Omental fat pad (tissue), 4 donors: ENCODE results near the gene RIOK3. TPM values are rescaled to one million over a fixed set of nuclear protein-coding genes. Genes with fewer than 3 reads are reported as not detected.

Experiments used
- ATAC-seq: fragments of 150-250 bp; one replicate; pipeline ENCODE4 v1.9.1; 2016; ENCODE audit warnings: mild to moderate bottlenecking, moderate library complexity; ENCODE audit not compliant: low FRiP score
- DNase-seq: peaks from one replicate; pipeline ENCODE4 v3.0.0-alpha.2; 2019; ENCODE audit warnings: low spot score
- total RNA-seq, 4 donors: library from RNA; depleted of rRNA; stranded (reverse); fragments of >200 nt; gene quantifications; one replicate each; pipeline ENCODE4 v1.1.0, GENCODE V29; 2016
- TF ChIP-seq, protein P1 (sequence below), 3 donors: fragments of 450-650 bp; IDR thresholded peaks; one replicate each; pipeline ENCODE4 v1.5.1; 2016 to 2017; ENCODE audit warnings: antibody characterized with exemption in 3 of 3, mild to moderate bottlenecking in 3 of 3, moderate library complexity in 2 of 3

RIOK3 gene
- total RNA-seq, 4 donors from 2014 or later = 45.3 to 88.1 (median 65.3) TPM

- TF ChIP-seq, protein P1, sequence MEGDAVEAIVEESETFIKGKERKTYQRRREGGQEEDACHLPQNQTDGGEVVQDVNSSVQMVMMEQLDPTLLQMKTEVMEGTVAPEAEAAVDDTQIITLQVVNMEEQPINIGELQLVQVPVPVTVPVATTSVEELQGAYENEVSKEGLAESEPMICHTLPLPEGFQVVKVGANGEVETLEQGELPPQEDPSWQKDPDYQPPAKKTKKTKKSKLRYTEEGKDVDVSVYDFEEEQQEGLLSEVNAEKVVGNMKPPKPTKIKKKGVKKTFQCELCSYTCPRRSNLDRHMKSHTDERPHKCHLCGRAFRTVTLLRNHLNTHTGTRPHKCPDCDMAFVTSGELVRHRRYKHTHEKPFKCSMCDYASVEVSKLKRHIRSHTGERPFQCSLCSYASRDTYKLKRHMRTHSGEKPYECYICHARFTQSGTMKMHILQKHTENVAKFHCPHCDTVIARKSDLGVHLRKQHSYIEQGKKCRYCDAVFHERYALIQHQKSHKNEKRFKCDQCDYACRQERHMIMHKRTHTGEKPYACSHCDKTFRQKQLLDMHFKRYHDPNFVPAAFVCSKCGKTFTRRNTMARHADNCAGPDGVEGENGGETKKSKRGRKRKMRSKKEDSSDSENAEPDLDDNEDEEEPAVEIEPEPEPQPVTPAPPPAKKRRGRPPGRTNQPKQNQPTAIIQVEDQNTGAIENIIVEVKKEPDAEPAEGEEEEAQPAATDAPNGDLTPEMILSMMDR (IDR thresholded peaks at IDR 0.05) = no peak
- ATAC-seq (no peak), DNase-seq (no peak)
Measured at GRCh38 chr18:23521271-23521670, 68.2 kb downstream of the RIOK3 start.

- no peak for ATAC-seq
- TF ChIP-seq, protein P1 (IDR thresholded peaks at IDR 0.05) = no peak
- no peak for DNase-seq
Measured at GRCh38 chr18:23521907-23522306, 68.8 kb downstream of the RIOK3 start.

- ATAC-seq = no peak
- DNase-seq = no peak
- TF ChIP-seq, protein P1 (IDR thresholded peaks at IDR 0.05) = no peak
Measured at GRCh38 chr18:23523429-23524212, 70.5 kb downstream of the RIOK3 start.

GRCh38 chr18:23524213-23524707 is 71.2 kb downstream of the RIOK3 start:
- ATAC-seq (no peak), DNase-seq (no peak)
- TF ChIP-seq, protein P1 (IDR thresholded peaks at IDR 0.05) = no peak

DNA sequence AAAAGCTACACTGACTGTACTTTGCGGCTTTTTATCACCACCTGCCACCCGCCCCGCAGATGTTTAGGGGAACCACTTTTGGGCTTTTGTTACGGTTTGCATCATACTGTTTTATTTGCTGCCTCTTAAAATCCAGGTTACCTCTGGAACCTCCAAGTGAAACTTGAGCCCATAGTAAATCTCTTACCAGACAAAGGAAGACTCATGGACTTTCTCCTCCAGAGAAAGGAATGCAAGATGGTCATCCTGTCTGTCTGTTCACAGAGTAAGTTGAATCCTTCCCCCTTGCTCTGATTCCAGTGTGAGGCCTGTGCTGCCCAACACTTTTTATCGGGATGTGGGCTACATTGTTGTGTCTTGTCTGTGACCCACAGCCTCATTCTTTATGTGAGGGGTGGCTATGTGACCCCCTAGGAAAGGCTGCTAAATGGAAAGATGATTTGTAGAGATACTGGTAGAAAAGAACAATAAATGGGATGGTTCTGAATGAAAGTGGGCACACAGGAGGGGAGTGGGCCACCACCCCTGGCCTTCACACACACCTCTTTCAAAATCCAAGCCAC is 73.5 kb downstream of the RIOK3 start:
- no peak for ATAC-seq
- TF ChIP-seq, protein P1 (IDR thresholded peaks at IDR 0.05) = no peak
- DNase-seq = no peak

- TF ChIP-seq, protein P1 (IDR thresholded peaks at IDR 0.05) = no peak
- ATAC-seq (peak; percentile 25), DNase-seq (no peak)
Measured at GRCh38 chr18:23528580-23529472, 75.7 kb downstream of the RIOK3 start.
